HG03342 (cell line): Measurements from ENCODE around the gene MMP11.

Experiments used
- ATAC-seq: cut with Tn5 transposase; IDR thresholded peaks from one replicate; pipeline ENCODE4 v1.9.1; 2021; ENCODE audit warnings: mild to moderate bottlenecking, moderate library complexity; ENCODE audit not compliant: unreplicated experiment

MMP11 gene

DNA sequence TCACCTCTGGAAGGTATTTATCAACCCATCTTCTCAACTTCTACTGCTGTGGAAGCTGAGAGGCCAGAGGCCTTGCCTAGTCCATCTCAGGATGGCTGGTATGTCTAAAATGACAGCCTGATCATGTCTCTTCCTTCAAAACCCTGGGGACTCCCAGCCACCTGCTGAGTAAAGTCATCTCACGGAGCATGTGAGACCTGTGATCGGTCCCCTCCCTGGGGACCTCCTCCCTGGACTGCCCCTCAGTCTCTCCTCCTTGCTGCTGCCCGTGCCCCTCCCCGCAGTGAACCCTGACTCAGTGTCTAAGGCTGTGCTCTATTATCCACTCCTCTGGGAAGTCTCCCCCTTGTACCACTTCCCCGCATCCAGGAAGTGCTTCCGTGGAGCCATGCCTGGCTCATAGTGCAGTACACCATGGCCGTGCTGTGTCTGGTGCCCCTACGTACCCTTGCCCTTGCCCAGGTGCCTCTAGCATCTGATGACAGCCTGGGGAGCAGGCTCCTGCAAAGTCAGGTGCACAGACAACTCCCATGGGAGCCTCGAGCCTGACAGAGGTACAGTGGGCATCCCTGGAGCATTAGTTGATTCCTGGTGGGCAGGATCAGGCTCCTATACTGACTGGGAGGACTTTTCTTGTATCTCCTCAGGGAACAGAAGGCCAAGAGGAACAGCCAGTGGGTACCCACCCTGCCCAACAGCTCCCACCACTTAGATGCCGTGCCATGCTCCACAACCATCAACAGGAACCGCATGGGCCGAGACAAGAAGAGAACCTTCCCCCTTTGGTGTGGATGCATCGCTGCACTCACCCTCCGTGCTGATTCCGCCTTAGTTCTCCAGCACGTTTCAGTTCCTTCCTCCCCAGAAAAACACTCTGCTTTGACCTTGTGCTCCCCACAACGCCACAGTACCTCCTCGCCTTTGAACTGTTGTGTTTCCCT lies 27.9 kb downstream of the MMP11 start:
- ATAC-seq, result peak; percentile 63

DNA sequence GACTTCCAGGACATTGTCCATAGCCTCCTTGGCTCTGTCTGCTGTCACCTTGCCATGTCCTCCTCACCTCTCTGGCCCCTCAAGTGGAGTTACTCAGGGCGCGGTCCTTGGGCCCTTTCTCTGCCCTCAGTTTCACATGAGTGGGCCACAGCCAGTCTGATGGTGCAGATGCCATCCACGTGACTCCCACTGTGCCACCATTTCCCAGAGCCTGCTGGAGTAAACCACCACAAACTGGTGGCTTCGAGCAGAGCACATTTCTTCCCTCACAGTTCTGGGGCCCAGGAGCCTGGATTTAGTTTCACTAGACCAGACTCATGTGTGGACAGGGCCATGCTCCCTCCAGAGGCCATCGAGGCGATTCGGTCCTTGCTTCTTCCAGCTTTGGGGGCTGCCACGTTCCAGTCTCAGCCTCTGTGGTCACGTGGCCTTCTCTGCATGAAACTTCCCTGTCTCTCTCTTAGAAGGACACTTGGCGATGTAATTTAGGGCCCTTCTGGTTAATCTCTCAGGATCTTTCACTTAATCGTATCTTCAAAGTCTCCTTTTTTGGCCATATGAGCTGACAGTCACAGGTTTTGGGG lies 28.7 kb downstream of the MMP11 start:
- ATAC-seq, result no peak

DNA sequence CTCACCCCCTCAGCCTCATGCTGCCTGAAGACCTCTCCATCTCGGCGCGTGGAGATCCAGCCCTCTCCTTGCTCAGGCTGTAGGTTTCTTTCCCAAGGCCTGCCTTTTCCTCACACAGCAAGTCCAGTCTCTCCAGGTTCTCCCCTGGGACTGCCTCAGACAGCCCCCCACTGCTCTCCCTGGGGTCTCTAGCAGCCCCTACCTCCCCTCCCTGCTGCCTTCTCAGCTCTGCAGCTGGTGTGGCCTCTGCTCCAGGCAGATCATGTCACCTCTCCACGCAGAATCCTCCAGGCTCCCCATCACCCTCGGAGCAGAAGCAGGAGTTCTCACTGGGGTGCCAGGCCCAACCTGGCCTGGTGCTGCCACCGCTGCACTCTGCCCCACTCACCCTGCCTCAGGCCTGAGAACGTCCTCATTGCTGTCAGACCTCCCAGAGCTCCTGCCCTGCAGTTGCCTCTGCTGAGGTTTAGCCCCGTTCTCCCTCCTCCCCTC lies 29.3 kb downstream of the MMP11 start:
- no peak for ATAC-seq

DNA sequence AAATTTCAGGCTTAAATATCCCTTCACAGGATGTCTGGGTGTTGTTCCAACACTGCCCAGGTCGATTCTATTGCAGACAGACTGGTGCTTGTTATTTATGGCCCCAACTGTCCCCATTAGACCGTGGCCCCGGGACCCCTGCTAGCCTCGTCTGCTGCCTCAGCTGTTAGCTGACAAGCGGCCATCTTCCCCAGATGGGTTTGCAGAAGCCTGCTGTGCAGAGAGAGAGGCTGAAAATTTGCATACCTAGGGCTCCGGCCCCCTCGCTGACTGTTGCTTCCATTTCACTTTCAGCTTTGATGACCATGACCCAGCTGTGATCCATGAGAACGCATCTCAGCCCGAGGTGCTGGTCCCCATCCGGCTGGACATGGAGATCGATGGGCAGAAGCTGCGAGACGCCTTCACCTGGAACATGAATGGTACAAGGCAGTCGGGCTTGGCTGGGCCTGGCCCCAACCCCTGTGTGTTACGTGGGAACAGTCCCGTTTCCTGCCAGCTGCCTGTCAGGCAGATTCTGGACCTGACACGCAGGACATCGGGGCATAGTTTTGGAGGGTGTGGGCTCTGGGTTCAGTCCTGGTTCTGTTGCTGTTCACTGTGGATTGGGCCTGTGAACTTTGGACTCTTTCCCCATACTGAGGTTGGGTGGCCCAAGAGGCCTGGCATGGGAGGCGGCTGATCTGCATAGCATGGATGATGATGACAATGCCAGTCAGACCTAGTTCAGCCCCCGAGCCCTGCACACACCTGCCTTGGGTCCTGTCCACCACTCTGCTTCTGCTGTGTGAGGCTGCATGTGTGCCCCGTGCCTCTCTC lies 30.6 kb downstream of the MMP11 start:
- no peak for ATAC-seq

DNA sequence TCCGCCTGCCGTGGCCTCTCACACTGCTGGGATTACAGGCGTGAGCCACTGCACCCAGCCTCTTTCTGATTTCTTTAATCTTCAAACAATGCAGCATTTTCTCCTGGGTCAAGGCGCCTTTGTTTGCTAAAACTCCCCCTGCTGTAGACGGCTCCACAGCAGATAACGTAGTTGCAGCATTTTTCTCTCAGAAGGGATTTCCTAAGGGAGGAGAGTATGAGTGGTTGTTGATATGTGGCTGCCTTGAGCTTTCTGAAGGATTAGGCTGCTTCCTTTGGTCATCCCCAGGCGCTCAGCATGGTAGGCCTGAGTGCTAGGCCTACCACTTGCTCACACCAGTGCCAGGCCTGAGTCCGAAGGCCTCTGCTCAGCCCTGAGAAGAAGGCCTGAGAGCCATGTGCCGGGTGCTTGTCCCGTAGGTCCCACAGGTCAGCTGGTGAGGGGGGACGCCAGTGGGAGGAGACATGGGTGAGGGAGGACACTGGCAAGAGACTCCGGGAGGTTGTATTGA lies 32.2 kb downstream of the MMP11 start:
- ATAC-seq, result no peak

DNA sequence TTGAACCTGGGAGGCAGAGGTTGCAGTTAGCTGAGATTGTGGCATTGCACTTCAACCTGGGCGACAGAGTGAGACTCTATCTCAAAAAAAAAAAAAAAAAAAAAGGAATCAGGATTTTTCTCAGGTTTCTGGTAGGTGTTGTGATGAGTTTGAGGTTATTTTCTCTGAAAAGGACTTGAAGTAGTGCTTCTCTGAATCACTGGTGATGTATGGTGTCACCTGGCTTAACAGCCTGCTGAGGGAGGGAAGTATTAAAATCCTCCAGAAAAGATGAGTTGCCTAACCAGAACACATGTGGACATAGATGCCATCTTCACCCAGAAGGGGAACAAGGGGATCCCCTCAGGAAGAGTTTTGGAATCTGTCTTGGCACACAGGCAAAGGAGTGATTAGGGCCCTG lies 34.2 kb downstream of the MMP11 start:
- ATAC-seq, result no peak

DNA sequence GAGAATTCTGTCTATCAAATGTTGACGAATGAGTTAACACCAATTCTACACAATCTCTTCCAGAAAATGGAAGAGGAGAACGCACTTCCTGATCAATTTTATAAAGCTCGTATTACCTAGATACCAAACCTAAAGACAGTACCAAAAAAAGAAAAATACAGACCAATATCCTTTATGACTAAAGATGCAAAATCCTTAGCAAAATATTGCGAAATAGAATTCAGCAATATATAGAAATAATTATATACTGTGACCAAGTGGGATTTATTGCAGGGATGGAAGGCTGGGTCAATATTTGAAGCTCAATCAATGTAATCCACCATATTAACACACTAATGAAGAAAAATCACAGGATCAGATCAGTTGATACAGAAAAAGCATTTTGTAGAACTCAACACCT lies 39.7 kb downstream of the MMP11 start:
- ATAC-seq, result no peak

DNA sequence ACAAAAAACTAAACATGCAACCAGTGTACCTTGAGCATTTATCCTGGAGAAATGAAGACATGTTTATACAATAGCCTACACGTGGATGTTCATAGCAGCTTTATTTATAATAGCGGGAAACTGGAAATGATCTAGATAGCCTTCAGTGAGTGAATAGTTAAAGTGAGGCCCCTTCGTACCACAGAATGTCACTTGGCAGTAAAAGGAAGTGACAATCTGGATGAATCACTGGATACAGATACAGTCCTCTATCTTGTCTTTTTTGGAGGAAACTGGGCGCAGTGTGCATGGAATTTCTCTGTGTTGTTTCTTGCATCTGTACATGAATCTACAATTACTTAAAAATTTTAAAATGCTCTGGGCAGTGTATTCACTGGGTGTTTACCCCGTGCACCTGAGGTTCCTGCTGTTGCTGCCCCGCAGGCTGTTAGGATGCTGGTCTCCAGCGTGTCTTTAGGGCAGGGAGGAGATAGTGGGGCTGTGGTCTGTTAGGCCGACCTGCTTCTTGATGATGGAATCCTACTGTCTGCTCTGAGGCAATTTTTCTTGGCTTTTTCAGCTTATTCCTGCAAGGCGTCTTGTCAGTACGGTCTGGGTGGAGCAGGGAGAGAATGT lies 43.0 kb downstream of the MMP11 start:
- no peak for ATAC-seq

DNA sequence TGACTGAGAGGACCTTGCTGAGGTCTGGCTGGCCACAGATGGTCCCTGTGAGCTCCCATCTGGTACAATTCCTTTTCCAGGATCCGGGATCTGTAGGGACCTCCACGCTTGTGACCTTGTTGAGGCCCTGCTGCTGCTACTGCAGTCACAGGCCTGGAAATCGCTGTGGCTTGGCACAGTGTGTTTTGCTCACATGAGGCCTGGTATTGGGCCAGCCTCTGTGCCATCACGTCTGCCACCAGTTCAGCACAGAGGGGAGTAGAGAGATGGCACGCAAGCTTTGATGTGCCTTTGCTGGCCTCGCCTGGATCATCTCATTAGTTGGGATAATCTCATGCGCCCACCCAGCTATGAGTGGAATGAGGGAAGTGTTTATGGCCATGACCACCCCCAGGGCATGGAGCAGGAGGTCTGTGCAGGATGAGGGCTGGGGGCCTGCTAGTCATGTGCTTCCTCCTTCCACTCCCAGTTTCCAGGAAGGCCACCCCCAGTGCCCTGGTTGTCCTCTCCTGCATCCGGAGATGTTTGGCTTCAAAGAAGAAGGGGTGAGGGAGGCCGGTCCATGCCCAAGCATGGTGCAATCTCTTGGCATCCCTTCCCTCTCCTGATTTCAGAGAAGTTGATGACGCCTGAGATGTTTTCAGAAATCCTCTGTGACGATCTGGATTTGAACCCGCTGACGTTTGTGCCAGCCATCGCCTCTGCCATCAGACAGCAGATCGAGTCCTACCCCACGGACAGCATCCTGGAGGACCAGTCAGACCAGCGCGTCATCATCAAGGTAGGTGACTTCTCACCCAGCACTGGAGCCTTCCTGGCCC lies 43.7 kb downstream of the MMP11 start:
- no peak for ATAC-seq

DNA sequence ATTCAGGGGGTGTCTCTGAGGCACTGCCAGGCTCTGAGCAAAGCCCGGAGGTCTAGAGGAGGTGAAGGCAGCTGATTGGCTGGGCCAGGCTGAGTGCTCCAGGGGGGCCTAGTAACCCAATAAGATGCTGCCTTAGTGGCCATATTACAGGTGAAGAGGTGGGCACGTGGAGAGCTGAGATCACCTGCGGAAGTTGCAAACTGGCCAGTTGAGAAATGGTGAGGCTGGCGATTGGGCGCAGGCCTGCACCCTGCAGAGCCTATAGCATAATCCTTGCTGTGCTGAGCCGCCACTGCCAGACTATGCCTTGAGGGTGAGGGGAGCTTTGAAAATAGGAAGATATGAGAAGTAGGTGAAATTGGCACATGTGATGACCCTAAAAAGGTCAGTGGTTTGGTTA lies 44.5 kb downstream of the MMP11 start:
- ATAC-seq, result no peak

DNA sequence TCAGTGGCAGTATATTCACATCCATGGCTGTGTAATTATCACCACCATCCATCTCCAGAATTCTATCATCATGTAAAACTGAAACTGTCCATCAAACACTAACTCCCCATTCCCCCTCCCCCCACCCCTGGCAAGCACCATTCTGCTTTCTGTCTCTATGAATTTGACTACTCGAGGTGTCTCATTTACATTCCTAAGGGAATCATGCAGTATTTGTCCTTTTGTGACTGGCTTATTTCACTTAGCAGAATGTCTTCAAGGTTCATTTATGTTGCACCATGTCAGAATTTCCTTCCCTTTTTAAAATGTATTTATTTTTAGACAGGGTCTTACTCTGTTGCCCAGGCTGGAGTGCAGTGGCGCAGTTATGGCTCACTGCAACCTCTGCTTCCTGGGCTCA lies 45.9 kb downstream of the MMP11 start:
- ATAC-seq, result no peak

DNA sequence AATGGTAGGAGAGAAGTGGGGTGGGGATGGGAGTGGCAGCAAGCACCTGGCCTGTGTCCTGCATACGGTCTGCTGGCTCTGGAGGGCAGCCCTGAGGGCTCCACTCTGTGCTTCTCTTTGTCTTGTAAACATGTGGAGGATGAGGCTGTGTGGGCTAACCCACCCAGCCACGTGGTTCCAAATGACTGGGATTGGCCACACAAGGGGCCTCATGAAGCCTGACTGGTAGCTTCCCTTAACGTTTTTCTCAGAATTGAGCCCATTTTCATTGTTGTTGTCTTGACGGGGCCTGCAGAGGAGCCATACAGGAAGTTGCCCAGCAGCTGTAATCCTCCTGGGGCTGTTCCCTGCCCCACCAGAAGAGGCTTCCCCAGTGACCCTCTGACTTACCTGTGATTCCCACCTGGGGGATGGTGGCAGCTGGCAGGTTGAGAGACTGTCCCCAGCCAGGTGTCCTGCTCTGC lies 48.1 kb downstream of the MMP11 start:
- ATAC-seq, result no peak

DNA sequence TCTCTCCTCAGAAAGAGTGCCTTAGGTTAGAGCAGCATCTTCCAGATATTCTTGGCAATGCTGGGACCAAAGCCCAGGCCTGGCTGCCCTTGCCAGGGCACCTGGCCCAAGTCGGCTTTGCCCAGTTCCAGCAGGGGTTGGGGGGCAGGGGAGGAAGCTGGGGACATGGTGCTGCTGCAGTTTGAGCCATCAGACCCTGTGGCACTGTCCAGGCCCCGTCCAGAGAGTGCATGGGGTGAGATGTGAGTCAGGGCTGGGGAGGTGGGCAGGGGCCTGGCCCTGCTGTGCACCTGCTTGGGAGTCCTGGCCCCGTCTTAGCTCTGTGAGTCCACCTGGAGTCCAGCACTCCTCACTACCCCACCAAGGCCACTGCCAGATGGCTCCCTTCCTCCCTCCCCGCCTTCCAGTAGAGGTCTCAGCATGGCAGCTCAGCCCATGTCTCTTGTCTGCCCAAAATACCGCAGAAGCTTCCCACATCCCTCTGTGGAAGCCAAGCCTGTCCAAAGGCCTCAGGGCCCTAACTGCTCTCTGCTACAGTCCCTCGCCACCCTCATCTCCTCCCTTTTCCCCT lies 49.5 kb downstream of the MMP11 start:
- ATAC-seq, result no peak

DNA sequence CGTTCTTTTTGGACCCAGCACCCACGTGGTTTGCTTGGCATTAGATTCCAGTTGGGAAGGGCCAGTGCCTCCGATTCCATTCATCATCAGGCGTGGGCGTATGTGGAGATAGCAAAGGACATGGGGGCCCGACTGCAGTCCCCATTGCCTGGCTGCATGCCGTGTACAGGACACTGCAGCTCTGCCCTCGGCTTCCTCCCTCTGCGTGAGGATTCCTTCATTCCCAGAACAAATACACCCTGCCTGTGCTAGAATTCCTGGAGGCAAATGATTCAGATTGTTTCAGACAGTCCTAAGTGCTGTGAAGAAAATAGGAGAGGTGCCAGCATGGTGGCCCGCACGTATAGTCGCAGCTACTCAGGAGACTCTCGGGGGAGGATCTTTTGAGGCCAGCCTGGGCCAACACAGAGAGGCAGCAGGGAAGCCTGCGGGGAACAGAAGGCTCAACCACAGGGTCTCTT lies 50.7 kb downstream of the MMP11 start:
- ATAC-seq, result no peak

DNA sequence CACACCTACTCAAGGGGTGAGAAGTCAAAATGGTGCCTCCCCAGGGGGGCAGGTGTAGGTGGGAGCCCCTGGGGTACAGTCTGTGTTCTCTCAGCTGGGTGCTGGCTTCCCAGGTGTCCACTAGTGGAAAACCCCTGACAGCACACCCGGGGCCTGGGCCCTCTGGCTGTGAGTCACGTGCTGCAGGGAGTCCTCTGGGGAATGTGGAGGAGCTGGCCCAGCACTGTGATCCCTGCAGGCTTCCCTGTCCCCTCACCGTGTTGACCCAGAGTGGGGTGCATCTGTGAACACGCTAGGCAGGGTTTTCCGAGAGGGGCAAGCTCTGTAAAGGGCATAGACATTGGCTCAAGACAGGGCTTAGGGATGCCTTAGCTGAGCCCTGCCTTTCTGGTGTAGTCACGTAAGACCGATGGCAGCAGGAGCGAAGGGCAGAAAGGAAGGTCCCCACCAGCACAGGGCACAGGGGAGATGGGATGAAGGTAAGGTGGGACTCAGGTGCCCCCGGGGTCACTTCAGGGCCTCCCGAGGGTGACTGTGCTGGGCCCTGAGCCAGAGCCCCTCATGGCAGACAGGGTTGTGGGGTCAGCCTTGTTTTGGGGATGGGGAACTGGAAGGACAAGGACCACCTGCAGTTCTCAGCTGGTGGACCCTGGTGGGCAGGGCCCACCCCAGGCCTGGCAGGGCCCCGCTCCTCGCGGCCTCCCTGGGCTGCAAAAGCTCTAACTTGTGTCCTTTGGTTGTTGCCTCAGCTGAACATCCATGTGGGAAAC lies 52.0 kb downstream of the MMP11 start:
- ATAC-seq, result no peak

DNA sequence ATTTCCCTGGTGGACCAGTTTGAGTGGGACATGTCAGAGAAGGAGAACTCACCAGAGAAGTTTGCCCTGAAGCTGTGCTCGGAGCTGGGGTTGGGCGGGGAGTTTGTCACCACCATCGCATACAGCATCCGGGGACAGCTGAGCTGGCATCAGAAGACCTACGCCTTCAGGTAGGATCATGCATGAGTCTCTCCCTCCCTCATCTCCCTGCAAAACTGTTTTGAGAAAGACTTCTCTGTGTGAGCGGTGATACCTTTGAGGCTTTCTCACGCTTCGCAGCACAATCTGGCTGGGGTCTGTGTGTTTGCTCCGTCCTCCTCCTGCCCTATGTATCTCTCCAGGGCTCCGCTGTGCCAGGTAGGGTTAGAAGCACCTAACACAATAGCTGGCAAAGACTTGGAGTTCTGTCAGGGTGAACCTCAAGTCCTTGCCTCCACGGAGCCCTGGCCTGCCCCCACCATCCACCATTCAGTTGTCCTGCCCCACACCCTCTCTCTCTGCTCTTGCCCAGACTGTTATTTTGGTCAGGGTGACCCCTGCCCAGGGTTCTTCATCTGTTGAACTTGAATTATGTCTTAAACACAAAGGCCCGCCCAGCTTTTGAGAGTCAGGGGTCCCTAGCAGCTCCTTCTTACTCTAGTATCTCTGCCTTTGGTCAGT lies 52.7 kb downstream of the MMP11 start:
- ATAC-seq, result no peak

DNA sequence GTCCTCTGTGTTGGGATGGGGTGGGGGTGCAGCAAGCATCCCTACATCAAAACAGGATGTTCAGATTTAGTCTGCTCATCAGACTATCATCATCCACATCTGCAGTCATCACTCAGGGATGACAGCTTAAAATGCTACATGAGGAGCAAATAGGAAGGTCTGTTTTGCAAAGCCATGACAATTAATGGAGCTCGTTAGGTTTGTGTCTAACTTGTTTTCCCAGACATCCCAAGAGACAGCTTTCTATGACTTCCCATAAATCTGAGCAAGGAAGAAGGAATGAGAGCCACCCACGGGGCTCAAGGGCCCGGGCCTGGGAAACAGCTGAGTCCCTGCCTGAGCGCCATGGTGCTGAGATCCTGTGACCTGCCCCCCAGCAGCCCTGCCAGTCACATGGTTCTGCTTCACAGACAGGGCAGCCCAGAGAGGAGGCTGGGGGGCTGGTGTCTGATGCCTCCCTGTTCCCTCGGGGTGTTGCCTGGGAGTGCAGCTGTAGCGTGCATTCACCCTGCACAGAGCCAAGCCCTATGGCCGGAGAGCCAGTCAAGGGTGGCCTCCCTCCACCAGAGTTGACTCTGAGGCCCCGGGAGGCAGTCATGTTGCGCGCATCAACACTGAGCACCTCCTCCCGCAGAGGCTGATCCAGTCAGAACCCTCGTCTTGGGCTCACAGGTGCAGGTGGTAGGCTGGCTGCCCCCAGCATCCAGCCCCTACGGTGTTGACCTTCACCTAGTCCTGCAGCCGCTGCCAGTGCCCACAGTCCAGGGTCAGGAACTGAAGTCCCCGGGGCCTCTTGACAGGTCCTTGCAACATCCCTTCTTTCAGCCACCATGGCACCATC lies 54.1 kb downstream of the MMP11 start:
- no peak for ATAC-seq
